GM19438 (cell line): Measurements from ENCODE around the gene RPL36AL.
"Not testable (repeated sequence)": the region's sequence is repeated elsewhere in the genome, so short reads cannot be mapped to it uniquely, and the experiment has no call there.

Experiments
- ATAC-seq: cut with Tn5 transposase; IDR thresholded peaks from one replicate; pipeline ENCODE4 v1.9.1; 2021; ENCODE audit warnings: low read depth; ENCODE audit not compliant: unreplicated experiment

The RPL36AL gene

DNA sequence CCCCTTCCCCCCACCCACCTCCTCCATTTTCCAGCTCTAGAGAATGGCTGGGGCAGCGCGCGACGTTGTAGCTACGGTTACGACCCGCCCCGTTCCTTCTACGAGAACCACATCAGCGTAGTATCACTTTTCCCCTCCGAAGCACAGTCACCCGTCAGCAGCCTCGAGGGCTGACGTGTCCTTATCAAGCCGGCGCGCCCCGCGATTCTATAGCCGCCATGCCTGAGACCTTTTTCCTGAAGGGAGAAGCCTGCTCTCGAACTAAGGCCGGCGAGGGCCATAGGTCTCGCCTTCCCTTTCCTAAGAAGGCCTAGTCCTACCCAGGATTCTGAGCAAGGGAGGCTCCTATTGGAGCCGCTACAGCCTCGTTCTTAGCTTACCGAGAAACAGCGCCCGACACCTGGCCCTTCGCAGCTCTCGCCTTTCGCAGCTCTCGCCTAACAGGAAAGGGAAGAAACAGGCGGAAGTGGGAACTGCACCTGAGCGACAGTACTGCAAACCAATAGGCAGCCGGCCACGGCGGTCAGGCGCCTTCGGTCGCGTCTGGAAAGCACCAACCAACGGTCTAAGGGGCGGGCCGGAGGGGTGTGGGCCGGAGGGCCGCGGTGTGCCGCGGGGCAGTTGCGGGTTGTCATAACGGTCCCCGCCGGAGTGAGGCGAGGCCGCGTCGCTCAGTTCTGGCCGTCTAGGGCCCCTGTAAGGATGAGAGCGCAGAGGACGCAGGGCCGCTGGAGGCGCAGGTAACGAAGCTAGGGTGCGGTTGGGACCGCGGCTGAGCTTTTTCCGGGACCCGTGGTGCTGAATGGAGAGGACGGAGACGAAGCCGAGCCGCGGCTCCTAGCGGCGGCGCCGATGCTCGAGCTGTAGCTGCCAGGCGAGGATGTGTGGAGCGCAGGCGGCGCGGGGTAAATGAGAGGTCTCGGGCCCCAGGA, at the start of gene RPL36AL, which contains the start of gene MGAT2:
RPL36AL (minus strand) TSS at position 445 of the 932 bp plus-strand sequence. CDS start 1,522 bp downstream, outside the sequence.
MGAT2 (plus strand) TSS at position 618 of the 932 bp plus-strand sequence. CDS start 470 bp downstream, outside the sequence.
- peak; percentile 91 for ATAC-seq

DNA sequence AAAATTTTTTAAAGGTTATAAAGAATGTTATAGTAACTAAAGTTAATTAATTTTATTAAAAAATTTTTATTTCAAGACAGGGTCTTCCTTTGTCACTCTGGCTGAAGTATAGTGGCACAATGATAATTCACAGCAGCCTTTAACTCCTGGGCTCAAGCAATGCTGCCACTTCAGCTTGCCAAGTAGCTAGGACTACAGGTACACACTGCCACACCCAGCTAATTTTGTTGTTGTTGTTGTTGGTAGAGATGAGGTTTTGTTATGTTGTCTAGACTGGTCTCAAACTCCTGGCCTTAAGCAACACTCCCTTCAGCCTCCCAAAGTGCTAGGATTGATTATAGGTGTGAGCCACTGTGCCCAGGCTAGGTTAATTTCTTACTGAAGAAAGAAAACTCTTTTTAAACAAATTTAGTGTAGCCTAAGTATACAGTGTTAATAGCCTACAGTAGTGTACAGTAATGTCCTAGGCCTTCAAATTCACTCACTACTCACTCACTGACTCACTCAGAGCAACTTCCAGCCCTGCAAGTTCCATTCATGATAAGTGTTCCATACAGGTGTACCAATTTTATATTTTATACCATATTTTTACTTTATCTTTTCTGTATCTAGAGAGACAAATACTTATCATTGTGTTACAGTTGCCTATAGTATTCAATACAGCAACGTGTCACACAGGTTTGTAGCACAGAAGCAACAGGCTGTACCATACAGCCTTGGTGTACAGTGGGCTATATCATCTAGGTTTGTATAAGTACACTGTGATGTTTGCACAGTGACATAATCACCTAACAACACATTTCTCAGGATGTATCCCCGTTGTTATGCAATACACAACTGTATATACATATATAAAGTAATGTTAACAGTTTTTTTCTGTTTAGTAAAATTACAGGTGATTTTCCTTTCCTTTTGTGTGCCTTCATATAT, 39.4 kb upstream of the RPL36AL start:
- no peak for ATAC-seq

DNA sequence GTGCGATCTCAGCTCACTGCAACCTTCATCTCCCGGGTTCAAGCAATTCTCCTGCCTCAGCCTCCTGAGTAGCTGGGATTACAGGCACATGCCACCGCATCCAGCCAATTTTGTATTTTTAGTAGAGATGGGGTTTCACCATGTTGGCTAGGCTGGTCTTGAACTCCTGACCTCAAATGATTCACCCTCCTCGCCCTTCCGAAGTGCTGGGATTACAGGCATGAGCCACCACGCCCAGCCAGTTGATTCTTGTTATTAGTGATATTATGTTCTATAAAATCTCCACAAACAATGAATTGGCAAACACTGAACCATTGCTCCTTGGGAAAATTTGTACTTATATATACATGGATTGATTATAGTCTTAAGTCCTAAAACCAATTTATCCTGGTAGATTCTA, 37.1 kb upstream of the RPL36AL start:
- not testable (repeated sequence) for ATAC-seq

DNA sequence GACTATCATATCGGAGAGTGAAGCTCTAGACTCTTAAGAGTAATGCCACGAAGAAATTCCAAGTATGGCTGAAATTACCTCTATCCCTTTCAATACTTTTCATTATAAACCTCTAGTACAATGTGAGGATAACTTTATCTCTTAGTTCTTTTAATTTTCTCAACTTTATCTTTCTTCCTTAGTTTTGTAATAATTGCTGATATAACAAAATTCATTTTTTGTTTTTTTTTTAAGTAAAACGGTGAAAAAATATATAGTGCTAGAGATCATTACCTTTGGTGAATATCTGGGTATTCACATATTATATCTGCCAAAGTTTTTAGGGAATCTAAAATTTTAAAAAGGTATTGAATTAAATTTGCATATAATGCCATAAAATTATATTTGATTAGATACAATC, 34.1 kb upstream of the RPL36AL start:
- ATAC-seq, result no peak

DNA sequence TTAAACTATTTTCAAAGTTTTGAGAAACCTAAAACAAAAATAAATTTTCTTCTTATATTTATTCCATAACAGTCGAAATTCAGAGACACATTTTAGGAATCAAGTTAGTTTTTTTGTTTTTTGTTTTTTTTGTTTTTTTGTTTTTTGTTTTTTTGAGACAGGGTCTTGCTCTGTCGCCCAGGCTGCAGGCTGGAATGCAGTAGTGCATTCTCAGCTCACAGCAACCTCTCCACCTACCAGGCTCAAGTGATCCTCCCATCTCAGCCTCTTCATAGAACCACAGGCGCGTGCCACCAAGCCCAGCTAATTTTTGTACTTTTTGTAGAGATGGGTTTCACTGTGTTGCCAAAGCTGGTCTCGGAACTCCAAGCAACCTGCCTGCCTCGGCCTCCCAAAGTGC, 33.1 kb upstream of the RPL36AL start:
- no peak for ATAC-seq

DNA sequence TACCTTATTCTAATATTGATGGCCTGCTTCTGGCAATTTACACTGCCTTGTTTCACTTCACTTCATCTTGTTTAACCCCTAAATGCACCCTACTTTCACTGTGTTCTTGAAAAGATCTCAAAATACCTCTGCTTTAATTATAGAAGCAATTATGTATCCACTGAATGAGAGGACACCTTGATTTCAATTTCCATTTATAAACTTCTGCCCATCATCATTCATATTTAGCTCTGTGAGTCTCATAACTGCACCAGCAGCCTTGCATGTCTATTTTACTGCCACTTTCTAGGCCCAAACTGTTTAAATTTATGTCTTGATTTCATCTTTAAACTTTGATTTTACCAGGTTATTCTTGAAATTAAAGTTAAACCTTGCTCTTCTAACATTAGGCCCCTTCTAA, 21.7 kb upstream of the RPL36AL start:
- no peak for ATAC-seq

DNA sequence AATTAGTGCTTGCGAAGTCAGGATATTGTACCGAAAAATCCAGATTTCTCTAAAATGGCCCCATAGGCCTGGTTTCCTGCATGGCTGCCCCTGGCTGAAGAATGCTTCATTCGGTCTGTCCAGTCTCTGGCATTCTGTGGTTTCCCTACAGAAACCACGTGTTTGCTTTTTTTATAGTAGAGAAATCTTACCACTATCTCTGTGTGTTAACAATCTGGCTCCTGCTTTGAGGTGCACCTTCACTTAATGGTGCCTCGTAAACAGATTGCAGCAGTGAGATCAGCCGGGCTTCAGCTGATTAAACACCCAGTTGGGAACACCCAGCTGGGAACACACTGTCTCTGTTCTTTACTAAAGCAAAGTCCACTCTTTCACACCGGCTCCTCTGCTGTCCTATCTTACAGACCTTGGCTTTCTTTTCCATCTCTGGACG, 21.3 kb upstream of the RPL36AL start:
- ATAC-seq, result no peak

DNA sequence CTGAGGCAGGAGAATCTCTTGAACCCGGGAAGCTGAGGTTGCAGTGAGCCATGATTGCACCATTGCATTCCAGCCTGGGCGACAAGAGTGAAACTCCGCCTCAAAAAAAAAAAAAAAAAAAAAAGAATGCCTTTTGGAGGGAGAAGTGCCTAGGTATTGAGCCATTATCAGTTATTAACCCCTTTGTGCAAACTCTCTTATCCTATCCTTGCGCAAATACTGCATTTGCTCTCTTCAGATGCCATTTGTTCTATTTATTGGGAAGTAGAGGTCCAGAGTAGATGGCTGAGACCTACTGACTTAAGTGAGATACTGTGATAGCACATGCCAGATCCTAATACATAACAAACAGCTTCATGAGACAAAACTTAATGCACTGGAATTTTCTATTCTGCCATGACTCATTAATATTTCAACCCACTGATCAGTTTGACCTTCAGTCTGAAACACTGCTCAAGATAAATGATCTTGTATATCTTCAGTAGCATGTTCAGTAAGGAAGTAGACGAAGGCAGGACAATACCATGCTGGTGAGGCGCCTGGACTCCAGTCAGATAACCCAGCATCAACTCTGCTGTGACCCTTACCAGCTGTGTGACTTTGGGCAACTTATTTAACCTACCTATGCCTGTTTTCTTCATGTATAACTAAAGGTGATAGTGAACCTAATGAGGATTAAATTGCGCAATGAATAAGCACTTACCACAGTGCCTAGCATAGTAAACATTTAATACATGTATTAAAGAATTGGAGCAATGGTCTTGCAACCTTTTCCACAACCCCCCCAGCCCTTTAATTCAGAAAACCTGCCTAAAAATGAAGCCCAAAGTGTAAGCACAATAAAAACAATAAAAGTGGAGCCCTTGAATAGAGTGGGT, 20.4 kb upstream of the RPL36AL start:
- ATAC-seq, result no peak

DNA sequence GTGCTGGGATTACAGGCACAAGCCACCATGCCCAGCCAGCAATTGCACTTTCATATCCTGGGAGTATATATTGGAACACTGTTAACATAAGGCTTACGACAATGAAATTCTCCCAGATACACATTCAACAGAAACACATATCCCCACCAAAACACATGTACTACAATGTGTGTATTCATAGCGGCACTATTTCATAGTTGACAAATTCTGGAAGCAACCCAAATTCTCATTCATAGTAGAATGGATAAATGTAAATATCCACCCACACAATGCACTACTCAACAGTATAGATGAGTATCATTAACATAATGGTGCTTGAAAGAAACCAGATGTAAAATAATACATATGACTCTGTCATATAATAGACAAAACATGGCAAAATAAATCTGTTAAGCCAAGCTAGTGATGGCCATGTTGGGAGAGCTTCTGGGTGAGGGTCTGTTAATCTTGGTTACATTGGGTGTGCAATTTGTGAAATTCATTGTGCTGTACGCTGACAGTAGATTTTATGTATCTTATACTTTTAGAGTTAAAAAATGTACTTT, 17.2 kb upstream of the RPL36AL start:
- no peak for ATAC-seq

DNA sequence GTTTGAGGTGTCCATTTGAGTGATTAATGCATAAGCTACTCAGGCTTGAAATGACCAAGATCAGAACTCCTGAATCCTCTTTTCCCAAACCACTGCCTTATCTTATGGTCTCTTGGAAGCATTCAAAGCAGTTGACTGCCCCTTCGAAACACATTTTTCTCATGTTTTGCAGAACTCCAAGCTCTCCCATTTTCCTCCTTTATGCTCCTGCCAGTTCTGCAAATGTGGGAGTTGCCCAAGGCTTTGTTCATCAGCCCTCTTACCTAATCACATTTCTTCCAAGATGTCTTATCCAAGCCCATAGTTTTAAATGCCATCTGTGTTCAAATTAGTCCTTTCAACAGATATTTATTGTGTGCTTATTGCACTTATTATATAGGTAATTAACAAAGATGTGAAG, 16.4 kb upstream of the RPL36AL start:
- no peak for ATAC-seq

DNA sequence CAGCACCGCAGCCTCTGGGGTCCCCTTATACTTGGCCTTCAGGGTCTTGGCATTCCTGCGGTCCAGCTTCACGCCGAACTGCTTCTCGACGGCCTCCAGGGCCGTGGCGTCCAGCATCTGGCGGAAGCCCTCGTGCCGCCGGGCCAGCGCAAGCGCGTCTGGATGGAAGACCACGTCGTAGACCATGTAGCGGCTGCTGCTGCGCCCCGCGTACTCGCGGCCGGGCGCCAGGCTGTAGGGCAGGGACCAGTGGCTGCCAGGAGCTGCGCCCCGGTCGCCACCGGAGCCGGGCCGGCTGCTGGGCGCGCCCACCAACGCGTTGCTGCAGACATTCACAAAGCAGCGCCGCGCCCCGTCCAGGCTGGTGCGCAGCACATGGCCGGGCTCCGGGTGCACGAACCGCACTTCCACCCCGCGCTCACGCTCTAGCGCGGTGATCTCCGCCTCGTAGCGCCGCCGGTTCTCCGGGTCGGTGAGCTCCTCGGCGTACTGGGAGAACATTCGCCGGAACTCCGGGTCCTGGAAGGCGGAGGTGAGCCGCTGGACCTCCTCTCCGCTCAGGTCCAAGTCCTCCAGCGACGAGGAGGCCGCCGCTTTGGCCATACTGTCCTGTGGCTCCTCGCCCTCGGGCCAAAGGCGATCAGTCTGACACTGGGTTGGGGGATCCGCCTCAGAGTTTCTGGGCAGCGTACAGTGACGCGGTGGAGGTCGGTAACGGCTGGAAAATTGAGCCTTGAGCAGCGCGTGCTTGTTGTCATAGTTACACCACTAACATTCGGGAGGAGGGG, 14.3 kb upstream of the RPL36AL start, which contains the start of gene DNAAF2:
DNAAF2 (minus strand) TSS at position 698 of the 788 bp plus-strand sequence; CDS start at position 603, 95 bp downstream.
- peak; percentile 26 for ATAC-seq

DNA sequence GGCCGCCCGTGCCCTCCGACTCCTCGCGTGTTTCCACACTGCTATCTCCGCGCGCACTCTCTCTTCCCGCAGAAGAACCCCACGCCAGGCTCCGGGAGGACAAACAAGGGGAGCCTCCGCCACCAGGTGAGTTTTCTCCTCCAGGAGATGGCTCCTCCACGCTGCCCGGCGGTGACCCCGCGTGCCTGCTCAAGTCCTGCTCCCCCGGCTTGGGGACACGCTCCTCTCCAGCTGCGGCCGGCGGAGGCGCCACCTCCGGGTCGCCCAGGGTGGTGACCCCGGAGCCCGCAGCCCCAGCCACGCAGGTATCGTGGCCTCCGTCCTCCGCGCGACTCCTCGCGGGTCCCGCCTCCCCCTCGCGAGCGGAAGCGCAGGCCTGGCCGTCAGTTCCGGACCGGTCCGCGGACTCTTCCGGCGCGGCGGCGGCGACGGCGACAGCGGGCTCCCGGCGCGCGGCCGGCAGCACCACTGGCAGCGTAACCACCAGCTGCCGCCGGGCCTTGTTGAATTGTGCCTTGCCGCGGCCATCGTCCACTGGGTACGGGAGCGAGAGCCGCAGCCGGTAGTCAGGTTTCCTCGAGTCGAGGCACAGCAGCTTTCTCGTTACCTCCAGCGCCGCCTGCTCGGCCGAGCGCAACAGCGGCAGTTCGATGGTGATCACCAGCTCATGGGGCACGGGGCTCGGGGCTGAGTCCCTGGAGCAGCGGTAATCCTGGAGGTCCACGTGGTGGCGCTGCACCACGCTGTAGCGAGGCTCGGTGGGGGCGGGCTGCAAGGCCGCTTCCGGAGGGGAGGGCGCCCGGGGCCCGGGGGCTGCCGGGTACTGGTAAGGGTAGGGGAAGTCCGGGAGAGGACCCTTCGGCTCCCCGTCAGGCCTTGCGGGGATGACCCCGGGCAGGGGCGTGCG, 13.5 kb upstream of the RPL36AL start:
- peak; percentile 74 for ATAC-seq

DNA sequence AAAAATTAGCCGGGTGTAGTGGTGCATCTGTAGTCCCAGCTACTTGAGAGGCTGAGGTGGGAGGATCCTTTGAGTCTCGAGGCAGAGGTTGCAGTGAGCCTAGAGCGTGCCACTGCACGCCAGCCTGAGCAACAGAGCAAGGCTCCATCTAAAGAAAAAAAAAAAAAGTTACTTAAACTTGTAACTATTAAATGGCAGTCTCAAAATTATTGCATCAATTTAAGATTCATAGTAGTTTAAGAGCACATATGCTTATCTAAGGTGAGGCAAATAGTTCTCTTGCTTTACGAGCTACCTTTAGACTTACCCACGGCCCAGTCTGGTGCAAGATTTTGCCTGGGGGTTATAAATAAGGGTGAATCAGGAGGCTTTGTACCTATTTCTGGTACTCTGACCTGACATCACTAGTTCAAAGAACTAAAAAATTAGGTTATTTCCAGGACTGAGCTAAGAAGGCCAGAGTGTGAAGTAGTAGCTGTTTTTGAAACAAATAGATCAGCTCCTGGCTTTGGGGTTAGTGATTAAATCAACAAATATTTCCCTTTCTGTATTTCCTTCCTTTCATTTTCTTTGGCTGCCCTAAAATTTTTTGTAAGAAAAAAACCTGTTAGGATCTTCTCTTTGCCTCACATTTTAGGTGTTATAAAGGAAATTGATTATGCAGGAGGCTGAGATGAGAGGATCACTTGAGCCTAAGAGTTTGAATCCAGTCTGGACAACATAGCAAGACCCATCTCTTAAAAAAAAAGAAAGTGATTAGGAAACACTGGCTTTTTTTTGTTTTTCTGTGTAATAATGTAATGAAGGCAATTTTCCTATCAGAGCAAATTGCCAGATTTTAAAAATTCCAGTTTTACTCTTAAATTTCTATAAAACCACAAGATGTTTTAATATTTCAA, 3.8 kb upstream of the RPL36AL start:
- ATAC-seq, result no peak

DNA sequence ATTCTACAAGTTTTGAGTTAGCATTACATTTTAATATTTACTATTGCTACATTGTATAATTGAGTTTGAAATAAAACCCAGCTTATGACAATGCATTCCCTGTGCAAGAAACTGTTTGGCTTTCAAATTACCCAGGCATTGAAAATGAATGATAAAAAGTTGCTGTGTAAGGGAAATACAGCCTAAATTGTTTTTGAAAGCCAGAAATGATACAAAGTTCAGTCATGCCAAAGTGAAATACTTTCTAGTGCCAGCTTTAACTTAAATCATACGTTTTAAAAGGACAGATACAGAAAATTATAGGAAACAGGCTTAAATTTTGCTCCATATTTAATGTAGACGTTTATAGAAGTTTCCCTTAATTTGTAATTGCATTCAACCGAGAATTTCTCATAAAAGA, 3.0 kb upstream of the RPL36AL start:
- no peak for ATAC-seq

DNA sequence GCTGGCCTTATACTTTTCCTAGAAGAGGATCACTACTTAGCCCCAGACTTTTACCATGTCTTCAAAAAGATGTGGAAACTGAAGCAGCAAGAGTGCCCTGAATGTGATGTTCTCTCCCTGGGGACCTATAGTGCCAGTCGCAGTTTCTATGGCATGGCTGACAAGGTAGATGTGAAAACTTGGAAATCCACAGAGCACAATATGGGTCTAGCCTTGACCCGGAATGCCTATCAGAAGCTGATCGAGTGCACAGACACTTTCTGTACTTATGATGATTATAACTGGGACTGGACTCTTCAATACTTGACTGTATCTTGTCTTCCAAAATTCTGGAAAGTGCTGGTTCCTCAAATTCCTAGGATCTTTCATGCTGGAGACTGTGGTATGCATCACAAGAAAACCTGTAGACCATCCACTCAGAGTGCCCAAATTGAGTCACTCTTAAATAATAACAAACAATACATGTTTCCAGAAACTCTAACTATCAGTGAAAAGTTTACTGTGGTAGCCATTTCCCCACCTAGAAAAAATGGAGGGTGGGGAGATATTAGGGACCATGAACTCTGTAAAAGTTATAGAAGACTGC, 1.7 kb upstream of the RPL36AL start:
- ATAC-seq, result no peak

DNA sequence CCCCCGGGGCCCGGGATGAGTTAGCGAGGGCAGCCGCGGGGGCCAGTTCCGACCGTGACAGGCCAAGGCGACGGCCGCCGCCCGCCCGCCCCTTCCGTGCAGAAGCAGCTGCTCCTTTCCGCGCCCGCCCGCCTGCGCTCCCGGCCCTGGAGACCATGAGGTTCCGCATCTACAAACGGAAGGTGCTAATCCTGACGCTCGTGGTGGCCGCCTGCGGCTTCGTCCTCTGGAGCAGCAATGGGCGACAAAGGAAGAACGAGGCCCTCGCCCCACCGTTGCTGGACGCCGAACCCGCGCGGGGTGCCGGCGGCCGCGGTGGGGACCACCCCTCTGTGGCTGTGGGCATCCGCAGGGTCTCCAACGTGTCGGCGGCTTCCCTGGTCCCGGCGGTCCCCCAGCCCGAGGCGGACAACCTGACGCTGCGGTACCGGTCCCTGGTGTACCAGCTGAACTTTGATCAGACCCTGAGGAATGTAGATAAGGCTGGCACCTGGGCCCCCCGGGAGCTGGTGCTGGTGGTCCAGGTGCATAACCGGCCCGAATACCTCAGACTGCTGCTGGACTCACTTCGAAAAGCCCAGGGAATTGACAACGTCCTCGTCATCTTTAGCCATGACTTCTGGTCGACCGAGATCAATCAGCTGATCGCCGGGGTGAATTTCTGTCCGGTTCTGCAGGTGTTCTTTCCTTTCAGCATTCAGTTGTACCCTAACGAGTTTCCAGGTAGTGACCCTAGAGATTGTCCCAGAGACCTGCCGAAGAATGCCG, 872 bp upstream of the RPL36AL start:
- peak; percentile 36 for ATAC-seq
